Measurements from ENCODE around the gene TOX2.

Gene TOX2

DNA sequence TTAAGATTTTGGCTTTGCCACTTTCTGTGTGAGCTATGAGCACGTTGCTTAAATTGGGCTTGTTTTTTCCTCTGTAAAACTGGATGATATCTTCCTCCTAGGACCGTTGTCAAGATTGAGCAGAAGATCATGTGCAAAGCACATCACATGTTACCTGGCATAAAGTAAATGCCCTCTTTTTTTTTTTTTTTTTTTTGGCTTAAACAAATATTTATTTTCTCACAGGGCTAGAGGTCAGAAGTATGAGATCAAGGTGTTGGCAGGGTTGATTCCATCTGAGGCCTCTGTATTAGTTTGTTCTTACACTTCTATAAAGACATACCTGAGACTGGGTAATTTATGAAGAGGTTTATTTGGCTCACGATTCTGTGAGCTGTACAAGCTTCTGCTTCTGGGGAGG lies 42.7 kb downstream of the TOX2 start:
- no peak overlapping the region for H3K4me3 ChIP-seq (ENCODE audit: control insufficient read depth in 1 of 7, extremely low read depth in 1 of 7, insufficient read depth in 4 of 7, low read depth in 2 of 7, low read length in 6 of 7)
- H3K27me3 ChIP-seq (replicated peaks in 2 of 5; ENCODE audit: control insufficient read depth in 4 of 5, insufficient read depth in 5 of 5, low read length in 4 of 5), result peaks cover 0 to 77% (median 33%) of the 10 kb centered on the region in 5 experiments
- peaks cover 8 to 49% (median 32%) of the 10 kb centered on the region in 4 experiments for H3K4me1 ChIP-seq (ENCODE audit: control extremely low read depth in 1 of 4, control insufficient read depth in 4 of 4, insufficient read depth in 4 of 4, low read length in 3 of 4)
- 100% methylated on average over 2 of the region's 3 CpGs for WGBS (ENCODE audit: insufficient coverage)
- H3K9me3 ChIP-seq (ENCODE audit: control extremely low read depth in 1 of 5, control insufficient read depth in 4 of 5, insufficient read depth in 2 of 5, low read depth in 1 of 5, low read length in 4 of 5), result peaks cover 0 to 7% (median 3%) of the 10 kb centered on the region in 5 experiments
- H3K27ac ChIP-seq (ENCODE audit: insufficient read depth in 1 of 2, low read depth in 1 of 2, low read length in 2 of 2, poor library complexity in 1 of 2, severe bottlenecking in 2 of 2), result no peak overlapping the region
- ChIA-PET POLR2A (no interaction called here), CTCF (interaction anchor here (5.0 kb wide), 1 partner anchor 15 kb away, joined by 19 read pairs; no protein-coding TSS in a partner anchor)
- no peak for DNase-seq
- no peaks in the 10 kb centered on the region for H3K36me3 ChIP-seq (ENCODE audit: control insufficient read depth in 4 of 4, insufficient read depth in 4 of 4, low read length in 3 of 4)

DNA sequence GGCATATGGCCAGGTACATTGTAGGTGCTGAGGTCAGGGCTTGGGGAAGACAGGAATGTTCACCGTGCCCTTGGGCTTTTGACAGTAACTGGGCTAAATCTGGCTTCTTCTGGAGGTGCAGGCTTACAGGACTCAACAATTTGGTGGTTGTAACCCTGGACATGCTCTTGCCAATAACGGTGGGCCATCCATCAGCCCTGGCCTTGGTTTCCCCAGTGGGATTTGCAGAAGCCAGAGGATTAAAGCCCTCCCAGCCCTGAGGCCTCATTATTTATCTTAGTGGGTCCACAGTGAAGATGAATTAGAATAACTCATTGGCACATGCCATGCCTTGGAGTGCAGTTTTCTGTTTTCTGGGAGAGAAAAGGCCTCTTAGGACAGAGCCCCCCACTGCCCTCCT lies 44.0 kb downstream of the TOX2 start:
- peaks cover 0 to 71% (median 29%) of the 10 kb centered on the region in 5 experiments for H3K27me3 ChIP-seq (replicated peaks in 2 of 5; ENCODE audit: control insufficient read depth in 4 of 5, insufficient read depth in 5 of 5, low read length in 4 of 5)
- H3K4me3 ChIP-seq (ENCODE audit: control insufficient read depth in 1 of 7, extremely low read depth in 1 of 7, insufficient read depth in 4 of 7, low read depth in 2 of 7, low read length in 6 of 7), result no peak overlapping the region
- no peak overlapping the region for H3K27ac ChIP-seq (ENCODE audit: insufficient read depth in 1 of 2, low read depth in 1 of 2, low read length in 2 of 2, poor library complexity in 1 of 2, severe bottlenecking in 2 of 2)
- WGBS (ENCODE audit: insufficient coverage), result 100% methylated on average over 2 of the region's 2 CpGs
- H3K36me3 ChIP-seq (ENCODE audit: control insufficient read depth in 4 of 4, insufficient read depth in 4 of 4, low read length in 3 of 4), result no peaks in the 10 kb centered on the region
- no peak for DNase-seq
- H3K9me3 ChIP-seq (ENCODE audit: control extremely low read depth in 1 of 5, control insufficient read depth in 4 of 5, insufficient read depth in 2 of 5, low read depth in 1 of 5, low read length in 4 of 5), result peaks cover 0 to 7% (median 3%) of the 10 kb centered on the region in 5 experiments
- ChIA-PET CTCF (interaction anchor here (1.3 to 2.4 kb wide), 2 partner anchors 13 to 16 kb away, joined by 3 to 10 read pairs; no protein-coding TSS in a partner anchor), POLR2A (no interaction called here)
- peaks cover 8 to 43% (median 32%) of the 10 kb centered on the region in 4 experiments for H3K4me1 ChIP-seq (ENCODE audit: control extremely low read depth in 1 of 4, control insufficient read depth in 4 of 4, insufficient read depth in 4 of 4, low read length in 3 of 4)

DNA sequence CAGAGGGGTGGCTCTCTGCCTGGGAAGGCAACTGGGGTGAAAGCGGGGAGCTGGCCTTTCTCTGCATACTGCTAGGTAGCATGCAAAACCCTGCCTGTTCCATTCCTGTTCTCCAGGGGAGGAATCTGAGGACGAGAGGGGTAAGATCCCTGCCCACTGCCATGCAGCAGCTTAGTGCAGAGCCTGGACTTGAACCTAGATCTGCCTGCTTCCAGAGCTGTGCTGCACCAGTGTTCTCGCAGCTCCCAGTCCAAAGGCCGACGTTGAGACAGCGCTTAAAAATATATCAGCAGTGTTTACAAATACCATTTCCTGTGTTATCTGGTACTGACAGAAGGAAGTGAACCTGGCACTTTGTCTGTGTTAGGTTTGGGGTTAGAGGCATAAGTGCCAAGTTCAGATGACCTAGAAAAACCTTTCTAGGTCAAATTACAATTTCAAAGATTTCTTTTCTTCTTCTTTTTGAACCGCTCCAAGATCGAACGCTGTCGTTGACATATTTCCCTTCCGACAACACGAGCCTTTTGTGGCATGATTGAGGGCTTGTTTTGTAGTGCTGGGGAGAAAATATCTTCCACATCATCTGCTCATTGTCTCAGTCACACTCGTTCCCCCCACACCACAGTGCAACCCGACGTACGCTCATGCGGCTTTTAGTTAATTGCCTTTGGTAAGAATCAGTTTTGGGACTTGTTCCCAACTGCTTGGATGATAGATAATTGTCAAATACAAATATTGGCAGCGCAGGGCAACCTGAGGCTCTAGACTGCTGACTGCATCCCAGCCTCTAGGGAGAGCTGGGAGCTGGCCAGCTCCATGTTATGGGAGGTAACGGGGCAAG lies 44.6 kb downstream of the TOX2 start:
- DNase-seq, result peak; percentile 72 to 87 (median 78)
- no peaks in the 10 kb centered on the region for H3K36me3 ChIP-seq (ENCODE audit: control insufficient read depth in 4 of 4, insufficient read depth in 4 of 4, low read length in 3 of 4)
- peaks cover 0 to 69% (median 26%) of the 10 kb centered on the region in 5 experiments for H3K27me3 ChIP-seq (replicated peaks in 2 of 5; ENCODE audit: control insufficient read depth in 4 of 5, insufficient read depth in 5 of 5, low read length in 4 of 5)
- H3K9me3 ChIP-seq (ENCODE audit: control extremely low read depth in 1 of 5, control insufficient read depth in 4 of 5, insufficient read depth in 2 of 5, low read depth in 1 of 5, low read length in 4 of 5), result peaks cover 0 to 7% (median 3%) of the 10 kb centered on the region in 5 experiments
- H3K27ac ChIP-seq (ENCODE audit: insufficient read depth in 1 of 2, low read depth in 1 of 2, low read length in 2 of 2, poor library complexity in 1 of 2, severe bottlenecking in 2 of 2), result no peak overlapping the region
- CTCF ChIA-PET, result interaction anchor here (1.3 to 2.4 kb wide), 4 partner anchors 13 to 49 kb away, joined by 3 to 10 read pairs (median 3); no protein-coding TSS in a partner anchor
- POLR2A ChIA-PET, result no interaction called here
- H3K4me3 ChIP-seq (ENCODE audit: control insufficient read depth in 1 of 7, extremely low read depth in 1 of 7, insufficient read depth in 4 of 7, low read depth in 2 of 7, low read length in 6 of 7), result peak overlapping the region in 1 of 7 experiments; percentile 31
- 27% methylated on average over 7 of the region's 19 CpGs for WGBS (ENCODE audit: insufficient coverage)
- peaks cover 8 to 38% (median 29%) of the 10 kb centered on the region in 4 experiments for H3K4me1 ChIP-seq (ENCODE audit: control extremely low read depth in 1 of 4, control insufficient read depth in 4 of 4, insufficient read depth in 4 of 4, low read length in 3 of 4)

DNA sequence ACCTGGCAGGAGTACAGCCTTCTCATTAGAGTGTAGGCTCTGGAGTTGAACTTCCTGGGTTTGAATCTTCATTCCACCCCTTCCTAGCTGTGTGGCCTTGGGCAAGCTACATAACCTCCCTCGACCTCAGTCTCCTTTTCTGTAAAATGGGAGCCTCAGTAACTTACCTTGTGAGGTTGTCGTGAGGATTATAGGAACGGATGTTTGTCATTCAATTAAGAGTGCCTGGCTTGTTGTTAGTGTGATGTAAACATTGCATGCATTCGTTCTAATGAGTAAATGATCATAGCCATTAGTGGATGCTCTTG lies 45.2 kb downstream of the TOX2 start:
- H3K4me1 ChIP-seq (ENCODE audit: control extremely low read depth in 1 of 4, control insufficient read depth in 4 of 4, insufficient read depth in 4 of 4, low read length in 3 of 4), result peaks cover 3 to 33% (median 24%) of the 10 kb centered on the region in 4 experiments
- ChIA-PET CTCF (interaction anchor here (1.5 to 2.4 kb wide), 3 partner anchors 17 to 48 kb away, joined by 3 to 10 read pairs (median 3); no protein-coding TSS in a partner anchor), POLR2A (no interaction called here)
- no peak overlapping the region for H3K4me3 ChIP-seq (ENCODE audit: control insufficient read depth in 1 of 7, extremely low read depth in 1 of 7, insufficient read depth in 4 of 7, low read depth in 2 of 7, low read length in 6 of 7)
- H3K9me3 ChIP-seq (ENCODE audit: control extremely low read depth in 1 of 5, control insufficient read depth in 4 of 5, insufficient read depth in 2 of 5, low read depth in 1 of 5, low read length in 4 of 5), result peaks cover 0 to 7% (median 3%) of the 10 kb centered on the region in 5 experiments
- no peaks in the 10 kb centered on the region for H3K36me3 ChIP-seq (ENCODE audit: control insufficient read depth in 4 of 4, insufficient read depth in 4 of 4, low read length in 3 of 4)
- WGBS (ENCODE audit: insufficient coverage), result 92% methylated on average over 2 of the region's 4 CpGs
- no peak overlapping the region for H3K27ac ChIP-seq (ENCODE audit: insufficient read depth in 1 of 2, low read depth in 1 of 2, low read length in 2 of 2, poor library complexity in 1 of 2, severe bottlenecking in 2 of 2)
- peaks cover 0 to 71% (median 26%) of the 10 kb centered on the region in 5 experiments for H3K27me3 ChIP-seq (replicated peaks in 2 of 5; ENCODE audit: control insufficient read depth in 4 of 5, insufficient read depth in 5 of 5, low read length in 4 of 5)
- no peak for DNase-seq

DNA sequence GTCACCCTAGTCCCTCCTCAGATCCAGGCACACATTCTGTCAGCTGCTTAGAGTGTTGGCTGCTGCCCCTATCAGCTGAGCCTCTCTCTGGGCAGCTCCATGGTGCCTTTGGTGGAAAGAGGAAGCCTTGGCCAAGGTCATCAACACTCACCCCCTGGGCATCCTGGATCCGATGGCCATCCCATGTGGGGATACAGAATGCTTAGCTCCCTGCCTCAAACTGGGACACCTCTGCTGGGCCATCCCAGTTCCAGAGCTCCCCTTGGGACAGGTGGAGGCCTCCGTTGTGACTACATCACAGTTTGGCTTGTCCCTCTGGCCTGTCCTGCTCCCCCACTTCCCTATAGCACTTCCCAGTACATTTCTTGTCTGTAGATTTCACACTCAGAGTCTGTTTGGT lies 45.6 kb downstream of the TOX2 start:
- no peaks in the 10 kb centered on the region for H3K36me3 ChIP-seq (ENCODE audit: control insufficient read depth in 4 of 4, insufficient read depth in 4 of 4, low read length in 3 of 4)
- peaks cover 0 to 29% (median 20%) of the 10 kb centered on the region in 4 experiments for H3K4me1 ChIP-seq (ENCODE audit: control extremely low read depth in 1 of 4, control insufficient read depth in 4 of 4, insufficient read depth in 4 of 4, low read length in 3 of 4)
- ChIA-PET POLR2A (no interaction called here), CTCF (interaction anchor here (1.5 to 2.4 kb wide), 3 partner anchors 18 to 48 kb away, joined by 3 to 10 read pairs (median 3); no protein-coding TSS in a partner anchor)
- H3K27ac ChIP-seq (ENCODE audit: insufficient read depth in 1 of 2, low read depth in 1 of 2, low read length in 2 of 2, poor library complexity in 1 of 2, severe bottlenecking in 2 of 2), result no peak overlapping the region
- DNase-seq, result no peak
- H3K9me3 ChIP-seq (ENCODE audit: control extremely low read depth in 1 of 5, control insufficient read depth in 4 of 5, insufficient read depth in 2 of 5, low read depth in 1 of 5, low read length in 4 of 5), result peaks cover 0 to 7% (median 3%) of the 10 kb centered on the region in 5 experiments
- H3K4me3 ChIP-seq (ENCODE audit: control insufficient read depth in 1 of 7, extremely low read depth in 1 of 7, insufficient read depth in 4 of 7, low read depth in 2 of 7, low read length in 6 of 7), result no peak overlapping the region
- WGBS (ENCODE audit: insufficient coverage), result 90% methylated on average over 2 of the region's 2 CpGs
- peaks cover 0 to 74% (median 27%) of the 10 kb centered on the region in 5 experiments for H3K27me3 ChIP-seq (replicated peaks in 2 of 5; ENCODE audit: control insufficient read depth in 4 of 5, insufficient read depth in 5 of 5, low read length in 4 of 5)

DNA sequence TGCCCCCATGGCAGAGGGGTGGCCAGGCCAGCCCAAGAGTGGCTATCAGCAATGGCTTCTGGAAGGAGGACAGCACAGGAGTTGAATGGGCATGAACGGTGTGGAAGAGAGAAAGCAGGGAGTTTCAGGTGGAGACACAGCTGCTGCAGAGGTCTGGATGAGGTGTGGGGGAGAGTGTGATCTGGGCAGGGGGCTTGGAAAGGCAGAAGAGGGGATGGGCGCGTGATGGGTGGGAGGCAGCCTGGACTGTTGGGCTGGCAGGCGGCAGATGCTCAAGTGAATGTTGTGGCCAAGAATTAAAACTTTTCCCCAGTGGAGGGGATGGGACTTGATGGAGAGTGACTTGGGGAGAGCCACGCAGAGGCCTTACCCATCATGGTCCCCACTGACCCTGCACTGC lies 46.5 kb downstream of the TOX2 start:
- Histone ChIP-seq H3K9me3 (ENCODE audit: control extremely low read depth in 1 of 5, control insufficient read depth in 4 of 5, insufficient read depth in 2 of 5, low read depth in 1 of 5, low read length in 4 of 5) (peaks cover 0 to 7% (median 3%) of the 10 kb centered on the region in 5 experiments), H3K27me3 (replicated peaks in 2 of 5; ENCODE audit: control insufficient read depth in 4 of 5, insufficient read depth in 5 of 5, low read length in 4 of 5) (peaks cover 0 to 82% (median 31%) of the 10 kb centered on the region in 5 experiments), H3K36me3 (ENCODE audit: control insufficient read depth in 4 of 4, insufficient read depth in 4 of 4, low read length in 3 of 4) (no peaks in the 10 kb centered on the region), H3K4me1 (ENCODE audit: control extremely low read depth in 1 of 4, control insufficient read depth in 4 of 4, insufficient read depth in 4 of 4, low read length in 3 of 4) (peaks cover 0 to 20% (median 12%) of the 10 kb centered on the region in 4 experiments), H3K27ac (ENCODE audit: insufficient read depth in 1 of 2, low read depth in 1 of 2, low read length in 2 of 2, poor library complexity in 1 of 2, severe bottlenecking in 2 of 2) (no peak overlapping the region), H3K4me3 (ENCODE audit: control insufficient read depth in 1 of 7, extremely low read depth in 1 of 7, insufficient read depth in 4 of 7, low read depth in 2 of 7, low read length in 6 of 7) (no peak overlapping the region)
- ChIA-PET POLR2A (no interaction called here), CTCF (interaction anchor here (1.5 to 2.4 kb wide), 2 partner anchors 19 to 35 kb away, joined by 3 to 10 read pairs; no protein-coding TSS in a partner anchor)
- no peak for DNase-seq
- 96% methylated on average over 3 of the region's 5 CpGs for WGBS (ENCODE audit: insufficient coverage)

Measured in common myeloid progenitor, CD34-positive (primary cell).